Measurements from ENCODE around the gene GMDS. TPM values are rescaled to one million over a fixed set of nuclear protein-coding genes. Genes with fewer than 3 reads are reported as not detected.

Gene GMDS
- polyA plus RNA-seq, 1 experiment, result 7.1 TPM

- no peaks in the 10 kb centered on the region for H3K36me3 ChIP-seq (ENCODE audit: control insufficient read depth, insufficient read depth, low read length)
- no peak for DNase-seq (ENCODE audit: low read depth)
- CTCF ChIA-PET, result no interaction called here
- no peak for TF ChIP-seq CTCF (IDR thresholded peaks at IDR 0.05; ENCODE audit: insufficient read depth, low read depth, low read length)
- POLR2A ChIA-PET, result no interaction called here
- no peak overlapping the region for H3K4me3 ChIP-seq (ENCODE audit: low read depth, low read length)
- H3K27me3 ChIP-seq (ENCODE audit: control insufficient read depth, insufficient read depth, low read length), result no peaks in the 10 kb centered on the region
Observed at GRCh38 chr6:1993042-1993441, 252.4 kb downstream of the GMDS start.

GRCh38 chr6:1991332-1991878 is 254.0 kb downstream of the GMDS start:
- no peak for TF ChIP-seq CTCF (IDR thresholded peaks at IDR 0.05; ENCODE audit: insufficient read depth, low read depth, low read length)
- no peak for DNase-seq (ENCODE audit: low read depth)
- H3K27me3 ChIP-seq (ENCODE audit: control insufficient read depth, insufficient read depth, low read length), result no peaks in the 10 kb centered on the region
- H3K36me3 ChIP-seq (ENCODE audit: control insufficient read depth, insufficient read depth, low read length), result no peaks in the 10 kb centered on the region
- ChIA-PET CTCF (no interaction called here), POLR2A (no interaction called here)
- H3K4me3 ChIP-seq (ENCODE audit: low read depth, low read length), result no peak overlapping the region

- Histone ChIP-seq H3K4me3 (ENCODE audit: low read depth, low read length) (no peak overlapping the region), H3K27me3 (ENCODE audit: control insufficient read depth, insufficient read depth, low read length) (no peaks in the 10 kb centered on the region), H3K36me3 (ENCODE audit: control insufficient read depth, insufficient read depth, low read length) (no peaks in the 10 kb centered on the region)
- no peak for TF ChIP-seq CTCF (IDR thresholded peaks at IDR 0.05; ENCODE audit: insufficient read depth, low read depth, low read length)
- no peak for DNase-seq (ENCODE audit: low read depth)
- ChIA-PET POLR2A (no interaction called here), CTCF (interaction anchor here (1.7 kb wide), 1 partner anchor 9 kb away, joined by 3 read pairs; no protein-coding TSS in a partner anchor)
Observed at GRCh38 chr6:1988843-1989242, 256.6 kb downstream of the GMDS start.

DNA sequence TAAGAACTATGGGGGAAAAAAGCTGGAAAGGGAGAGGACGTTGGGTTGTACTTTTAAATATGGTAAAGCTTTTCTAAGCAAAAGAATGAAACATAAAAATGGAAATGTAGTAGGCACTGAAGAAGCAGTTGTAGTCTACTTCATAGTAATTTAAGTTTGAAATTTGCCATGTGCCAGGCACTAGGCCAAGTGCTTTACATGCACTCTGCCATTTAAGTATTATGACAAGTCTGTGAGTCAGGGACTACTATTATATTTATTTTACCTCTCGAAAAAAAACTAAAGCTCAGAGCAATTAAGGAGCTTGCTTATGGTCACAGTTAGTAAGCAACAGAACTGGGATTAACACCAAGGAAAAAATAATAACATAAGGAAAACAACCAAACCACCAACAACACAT is 257.8 kb downstream of the GMDS start:
- Histone ChIP-seq H3K36me3 (ENCODE audit: control insufficient read depth, insufficient read depth, low read length) (no peaks in the 10 kb centered on the region), H3K27me3 (ENCODE audit: control insufficient read depth, insufficient read depth, low read length) (no peaks in the 10 kb centered on the region), H3K4me3 (ENCODE audit: low read depth, low read length) (no peak overlapping the region)
- DNase-seq (ENCODE audit: low read depth), result no peak
- no peak for TF ChIP-seq CTCF (IDR thresholded peaks at IDR 0.05; ENCODE audit: insufficient read depth, low read depth, low read length)
- ChIA-PET CTCF (interaction anchor here (0.6 to 1.7 kb wide), 2 partner anchors 9 to 10 kb away, joined by 3 read pairs; no protein-coding TSS in a partner anchor), POLR2A (no interaction called here)

DNA sequence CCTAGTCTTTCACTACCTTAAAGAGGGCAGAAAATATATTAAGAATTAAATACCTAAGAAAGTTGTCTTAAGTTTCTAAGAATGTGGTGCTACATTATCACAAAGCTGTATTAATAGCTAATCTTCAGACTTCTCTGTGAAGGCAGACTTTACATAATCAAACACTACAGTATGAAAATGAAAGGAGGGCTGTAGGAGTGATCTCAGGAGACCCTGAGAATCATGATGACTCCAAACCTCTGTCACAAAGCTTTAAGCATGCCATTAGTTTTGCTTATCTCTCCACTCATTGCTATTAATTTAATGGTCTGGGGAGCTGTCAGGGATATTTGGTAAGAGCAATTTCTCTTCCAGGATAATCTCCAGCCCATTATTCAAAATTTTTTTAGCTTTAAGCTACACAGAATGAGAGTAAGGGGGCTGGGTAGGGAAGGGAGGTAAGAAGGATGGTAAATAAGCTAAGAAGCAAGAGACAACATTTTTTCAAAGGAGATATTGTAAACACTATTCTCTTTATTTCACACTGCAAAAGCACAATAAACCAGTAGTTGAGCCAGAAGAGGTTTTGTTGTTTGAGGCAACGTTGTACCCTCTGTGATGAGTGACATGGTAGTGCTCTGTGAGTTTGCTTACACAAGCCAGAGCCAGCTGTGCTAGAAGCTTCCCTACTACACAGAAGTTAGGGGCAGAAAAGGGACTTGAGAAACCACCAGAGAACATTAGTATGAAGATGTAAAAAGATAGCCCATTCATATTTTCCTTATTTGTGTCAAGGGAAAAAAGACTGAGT is 258.8 kb downstream of the GMDS start:
- H3K4me3 ChIP-seq (ENCODE audit: low read depth, low read length), result no peak overlapping the region
- ChIA-PET CTCF (interaction anchor here (0.7 to 1.2 kb wide), 2 partner anchors 17 to 426 kb away, joined by 3 read pairs; no protein-coding TSS in a partner anchor), POLR2A (interaction anchor here (0.6 kb wide), 1 partner anchor 375 kb away, joined by 3 read pairs; no protein-coding TSS in a partner anchor)
- TF ChIP-seq CTCF (IDR thresholded peaks at IDR 0.05; ENCODE audit: insufficient read depth, low read depth, low read length), result no peak
- H3K36me3 ChIP-seq (ENCODE audit: control insufficient read depth, insufficient read depth, low read length), result no peaks in the 10 kb centered on the region
- no peak for DNase-seq (ENCODE audit: low read depth)
- no peaks in the 10 kb centered on the region for H3K27me3 ChIP-seq (ENCODE audit: control insufficient read depth, insufficient read depth, low read length)

Measured in BJ (cell line).